ENCODE results near the gene CACNA1C.

Gene CACNA1C

DNA sequence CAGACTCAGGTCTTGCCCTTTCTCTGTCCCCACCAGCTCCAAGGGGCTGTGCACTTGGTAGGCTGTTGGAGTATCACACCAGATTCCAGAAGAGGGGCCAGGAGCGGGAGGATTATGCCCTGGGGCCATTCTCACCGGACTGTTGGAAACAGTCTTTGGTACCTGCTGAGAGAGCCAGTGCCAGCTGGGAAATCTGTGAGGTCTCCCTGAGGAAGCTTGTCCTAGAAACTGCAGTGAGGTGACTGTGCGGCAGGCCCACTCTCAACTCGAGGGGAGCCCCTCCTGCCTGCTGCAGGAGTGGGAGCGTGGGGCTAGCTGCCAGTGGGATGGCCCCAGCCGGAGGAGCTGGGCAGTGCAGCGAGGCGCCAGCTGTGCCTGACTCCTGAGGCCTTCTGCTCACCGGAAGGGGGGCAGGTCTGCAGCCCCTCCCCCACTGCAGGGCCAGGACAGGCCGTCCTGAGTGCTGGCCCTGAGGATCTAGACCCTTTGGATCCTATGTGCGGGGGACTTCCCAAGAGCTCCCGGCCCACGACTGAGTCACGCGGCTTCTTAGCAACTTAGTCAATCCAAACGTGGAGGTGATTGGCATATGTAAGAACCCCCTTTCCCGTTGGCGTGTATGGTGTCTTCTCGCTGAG, 295.2 kb downstream of the CACNA1C start:
- in situ Hi-C loops (cut with HindIII; ENCODE audit: low sequenced_read_pairs), result no loop called here

DNA sequence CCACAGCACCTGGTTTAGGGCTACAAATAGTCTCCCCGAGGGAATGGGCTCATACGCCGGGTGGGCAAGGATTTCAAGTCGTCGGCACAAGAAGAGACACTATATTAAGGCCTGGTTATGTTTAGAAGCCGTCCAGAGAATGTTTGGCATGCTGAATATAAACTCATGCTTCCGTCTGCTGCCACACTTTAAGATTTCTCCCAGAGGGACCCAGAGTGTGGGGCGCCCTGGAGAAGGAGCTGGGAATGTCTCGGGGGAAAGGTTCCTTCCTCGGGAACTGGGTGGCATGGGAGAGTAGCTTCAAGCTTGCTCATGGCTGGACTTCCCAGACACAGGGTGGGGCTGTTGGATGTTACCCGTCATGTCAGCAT, 295.7 kb downstream of the CACNA1C start:
- in situ Hi-C loops (cut with HindIII; ENCODE audit: low sequenced_read_pairs), result no loop called here

DNA sequence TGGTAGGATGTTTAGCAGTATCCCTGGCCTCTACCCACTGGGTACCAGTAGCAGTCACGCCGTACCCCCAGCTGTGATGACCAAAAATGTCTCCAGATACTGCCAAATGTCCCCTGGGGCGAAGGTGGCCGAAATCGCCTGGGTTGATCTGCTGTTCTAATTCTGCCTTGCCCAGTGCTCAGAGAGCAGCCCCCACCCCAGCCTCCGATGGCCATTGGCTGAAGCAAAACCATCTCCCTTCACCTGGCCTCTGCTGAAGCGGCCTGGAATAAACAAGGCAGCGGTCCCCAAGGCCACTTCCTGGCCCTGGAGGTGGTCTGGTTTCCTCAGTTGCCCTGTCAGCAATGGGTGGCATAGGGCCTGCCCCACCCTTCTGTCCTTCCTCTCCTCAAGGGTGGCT, 298.4 kb downstream of the CACNA1C start:
- in situ Hi-C loops (cut with HindIII; ENCODE audit: low sequenced_read_pairs), result no loop called here

DNA sequence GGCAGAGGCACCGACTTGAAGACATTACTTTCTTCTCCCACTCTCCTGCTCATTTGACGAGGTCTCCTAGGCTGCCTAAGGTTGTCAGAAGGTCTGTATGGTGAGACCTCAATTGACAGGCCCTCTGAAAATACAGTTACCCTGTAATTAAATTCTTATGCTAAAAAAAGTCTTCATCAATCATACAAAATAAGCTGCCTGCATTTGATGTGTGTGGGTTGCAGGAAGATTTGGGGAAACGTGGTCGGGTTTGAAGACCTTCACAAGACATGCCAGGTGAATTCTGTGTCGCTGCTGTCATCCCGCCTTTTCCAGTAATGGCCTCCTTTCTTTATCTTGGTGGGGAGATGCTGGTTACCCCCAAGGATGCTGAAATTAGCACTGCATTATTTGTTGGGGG, 299.4 kb downstream of the CACNA1C start:
- in situ Hi-C loops (cut with HindIII; ENCODE audit: low sequenced_read_pairs), result no loop called here

DNA sequence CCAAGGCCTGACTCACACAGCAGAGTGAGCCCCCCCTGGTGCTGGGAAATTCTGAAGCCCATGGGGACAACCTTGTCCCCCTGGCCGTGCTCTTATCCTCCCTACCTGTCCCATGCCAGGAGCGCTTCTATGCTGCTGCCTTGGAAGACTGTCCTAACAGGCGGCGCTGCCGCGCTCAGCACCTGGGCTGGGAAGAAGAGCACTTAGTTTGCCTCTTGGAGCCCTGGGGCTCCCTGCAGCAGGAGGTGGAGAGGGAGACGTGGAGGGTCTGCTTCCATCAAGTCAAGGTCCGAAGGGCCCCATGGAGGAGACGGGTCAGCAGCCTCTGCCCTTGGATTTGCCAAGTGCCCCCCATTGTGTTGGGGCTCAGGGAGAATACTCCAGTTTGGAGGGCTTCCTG, 300.5 kb downstream of the CACNA1C start:
- in situ Hi-C loops (cut with HindIII; ENCODE audit: low sequenced_read_pairs), result no loop called here

DNA sequence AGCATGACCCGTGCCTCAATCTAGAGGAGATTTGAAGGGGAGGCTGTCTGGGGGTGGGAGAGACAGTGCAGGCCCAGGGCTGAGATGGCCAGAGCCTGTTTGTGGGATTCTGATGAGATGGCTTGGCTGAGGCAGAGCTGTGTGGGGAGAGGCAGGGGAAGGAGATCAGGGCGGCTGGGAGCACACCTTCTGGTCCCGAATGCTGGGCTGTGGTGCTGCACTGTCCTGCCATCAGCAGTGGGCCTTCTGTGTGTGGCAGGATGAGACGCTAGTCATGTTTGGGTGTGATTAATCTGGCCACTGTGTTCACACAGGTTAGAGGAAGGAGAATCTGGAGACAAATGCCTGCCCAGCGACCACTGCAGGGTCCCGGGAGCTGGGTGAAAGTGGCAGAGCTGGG, 300.9 kb downstream of the CACNA1C start:
- in situ Hi-C loops (cut with HindIII; ENCODE audit: low sequenced_read_pairs), result no loop called here

DNA sequence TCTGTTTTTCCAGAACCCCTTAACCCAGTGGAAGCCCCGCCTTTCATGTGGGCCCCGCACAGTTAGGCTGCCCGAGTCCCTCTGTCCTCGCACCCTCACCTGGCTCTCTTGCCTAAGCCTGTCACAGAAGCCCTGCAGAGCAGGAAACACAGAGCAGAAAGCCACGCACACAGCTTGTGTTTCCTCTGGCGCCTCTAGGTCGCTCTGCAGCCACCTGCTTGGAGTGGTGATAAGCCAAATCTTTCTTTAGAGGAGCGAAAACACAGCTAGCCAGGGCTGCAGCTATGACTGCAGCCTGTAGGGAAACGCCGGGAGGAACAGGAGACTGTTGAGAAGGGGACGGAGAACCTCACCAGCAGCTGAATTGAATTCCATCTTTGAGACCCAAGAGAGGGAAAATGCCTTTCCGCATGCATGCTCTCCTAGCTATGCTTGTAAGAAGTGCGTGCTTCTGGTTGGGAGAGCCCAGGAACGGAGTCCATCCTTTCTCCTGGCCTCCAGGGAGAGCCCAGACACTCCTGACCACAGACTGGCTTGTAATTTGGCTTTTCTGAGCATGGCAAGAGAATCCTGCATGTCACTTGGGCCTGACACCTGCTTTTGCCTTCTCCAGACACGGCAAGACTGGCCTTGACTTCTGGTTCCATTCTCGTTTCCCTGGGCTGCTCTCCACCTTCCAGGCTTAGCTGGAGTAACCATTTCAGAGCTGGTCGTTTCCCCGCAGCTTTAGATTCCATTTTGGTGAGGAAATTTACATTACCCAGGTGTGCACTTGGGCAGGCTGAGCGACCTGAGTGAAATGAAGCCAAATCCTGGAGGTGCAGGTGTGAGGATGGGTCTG, 301.6 kb downstream of the CACNA1C start:
- in situ Hi-C loops (cut with HindIII; ENCODE audit: low sequenced_read_pairs), result no loop called here

DNA sequence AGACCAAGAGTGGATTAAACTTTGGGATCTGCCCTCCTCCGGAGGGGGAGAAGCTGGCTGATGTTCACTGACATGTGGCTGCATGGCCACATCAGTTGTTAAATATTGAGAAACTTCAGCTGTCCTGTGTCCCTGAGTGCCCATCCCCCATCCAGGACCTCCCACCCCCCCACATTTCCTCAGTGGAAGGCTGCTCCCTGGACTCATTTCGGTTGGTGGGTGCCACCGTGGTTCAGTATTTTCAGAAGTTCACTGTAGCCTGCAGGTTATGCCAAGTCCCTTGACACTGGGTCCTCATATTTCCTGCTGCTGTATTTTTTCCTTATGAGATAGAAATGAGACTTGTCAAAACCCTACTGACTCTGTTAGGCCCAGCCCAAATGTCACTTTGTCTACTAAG, 302.4 kb downstream of the CACNA1C start:
- in situ Hi-C loops (cut with HindIII; ENCODE audit: low sequenced_read_pairs), result no loop called here

DNA sequence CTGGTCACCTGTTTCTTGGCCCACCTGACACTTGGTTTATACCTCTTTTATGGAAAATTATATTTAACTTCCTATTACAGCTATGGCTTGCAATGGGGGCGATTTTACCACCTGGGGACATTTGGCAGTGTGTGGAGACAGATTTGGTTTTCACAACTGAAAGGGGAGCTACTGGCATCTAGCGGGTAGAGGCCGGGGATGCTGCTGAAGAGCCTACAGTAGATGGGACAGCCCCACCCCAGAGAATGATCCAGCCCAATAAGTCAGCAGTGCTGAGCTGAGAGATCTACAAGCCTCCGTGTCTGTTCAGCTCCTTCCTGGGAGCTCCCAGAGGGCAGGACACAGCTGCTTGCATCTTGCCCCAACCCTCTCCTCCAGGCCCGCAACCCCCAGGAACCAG, 302.8 kb downstream of the CACNA1C start:
- in situ Hi-C loops (cut with HindIII; ENCODE audit: low sequenced_read_pairs), result no loop called here

DNA sequence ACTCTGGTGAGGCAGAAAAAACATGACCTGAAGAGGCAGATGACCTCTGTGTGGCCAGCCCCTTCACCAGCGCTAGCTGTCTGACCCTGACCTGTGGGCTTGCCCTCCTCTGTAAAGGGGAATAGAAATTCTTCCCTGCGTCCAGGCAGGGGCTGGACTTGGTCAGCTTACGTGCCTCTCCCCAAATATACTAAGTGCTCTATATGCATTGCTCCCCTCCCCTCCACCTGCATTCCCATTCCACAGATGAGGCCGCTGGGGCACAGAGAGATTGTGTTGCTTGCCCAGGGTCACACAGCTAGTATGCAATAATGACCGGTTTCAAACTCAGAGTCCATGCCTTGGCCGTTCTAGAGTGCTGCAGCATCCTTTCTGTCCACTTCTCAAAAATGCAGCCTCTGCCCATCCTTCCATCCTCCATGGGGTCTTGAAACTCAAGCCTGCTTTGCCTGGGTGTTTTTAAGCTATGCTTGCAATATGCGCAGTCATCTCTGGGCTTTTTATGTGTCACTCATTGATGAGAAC, 303.9 kb downstream of the CACNA1C start:
- in situ Hi-C loops (cut with HindIII; ENCODE audit: low sequenced_read_pairs), result no loop called here

DNA sequence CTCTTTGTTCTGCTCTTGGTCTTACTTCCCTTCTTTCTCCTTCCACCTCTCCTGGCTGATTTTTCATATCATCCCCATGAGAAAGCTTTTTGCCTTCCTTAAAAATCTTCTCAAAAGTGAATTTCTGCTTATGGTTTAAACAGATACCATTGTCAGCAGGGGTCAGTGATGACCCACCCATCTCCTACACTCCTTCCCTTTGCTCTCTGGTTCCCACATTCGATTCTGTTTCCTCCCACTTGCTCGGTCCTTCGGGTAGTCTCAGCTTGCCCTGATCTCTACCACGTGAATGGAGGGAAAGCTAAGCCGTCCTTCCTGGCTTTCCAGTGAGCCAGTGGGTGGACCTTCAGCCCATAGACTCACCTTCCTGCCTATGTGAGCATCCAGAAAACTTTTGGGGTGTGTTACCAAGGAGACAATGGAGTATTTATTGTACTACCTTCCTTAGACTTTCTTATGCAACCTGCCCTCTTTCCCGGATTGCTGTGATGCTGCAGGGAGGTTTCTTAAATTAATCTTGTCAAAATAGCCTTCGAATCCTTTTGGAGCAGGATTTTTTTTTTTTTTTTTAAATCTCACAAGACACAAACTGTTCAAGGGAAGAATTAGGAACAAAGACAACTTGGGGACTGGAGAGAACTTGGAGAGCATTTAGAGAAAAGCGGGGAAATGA, 306.3 kb downstream of the CACNA1C start:
- in situ Hi-C loops (cut with HindIII; ENCODE audit: low sequenced_read_pairs), result no loop called here

DNA sequence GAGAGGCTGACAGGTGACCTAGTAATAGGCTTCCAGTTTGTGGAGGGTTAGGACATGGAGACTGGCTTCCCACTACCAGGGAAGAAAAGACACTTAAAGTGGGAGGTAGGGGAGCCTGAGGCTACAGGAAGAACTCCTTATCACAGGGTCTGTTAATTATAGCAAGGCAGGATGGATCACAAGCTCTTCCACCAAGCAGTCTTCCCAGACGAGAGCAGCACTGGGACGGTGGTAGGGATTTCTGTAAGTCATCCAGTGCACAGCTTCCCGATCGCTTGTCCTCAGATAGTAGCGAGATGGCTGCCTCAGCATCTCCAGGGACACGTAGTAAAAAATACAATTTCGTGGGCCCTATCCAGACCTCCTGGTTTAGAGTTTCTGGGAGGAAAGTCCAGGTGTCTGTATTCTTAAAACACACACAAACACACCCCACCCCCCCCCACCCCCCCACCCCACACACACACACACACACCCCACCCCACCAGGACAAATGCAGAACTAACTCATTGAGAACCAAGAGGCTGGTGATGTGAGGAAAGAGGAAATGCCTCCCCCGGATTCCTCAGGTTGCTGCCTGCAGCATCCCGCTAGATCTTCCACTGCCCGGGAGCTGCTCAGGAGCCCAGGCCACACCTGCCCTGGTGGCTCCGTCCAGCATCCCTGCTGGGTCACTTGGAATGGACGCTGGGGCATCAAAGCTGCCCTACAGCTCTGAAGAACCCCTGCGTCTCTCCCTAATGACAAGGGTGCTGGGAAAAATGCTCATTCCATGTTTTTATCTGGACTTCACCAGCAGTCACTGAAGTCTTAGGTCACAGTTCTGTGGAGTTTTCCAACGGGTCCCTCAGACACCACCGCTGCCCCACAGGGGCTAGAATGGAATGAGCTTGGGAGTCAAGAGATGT, 307.2 kb downstream of the CACNA1C start:
- in situ Hi-C loops (cut with HindIII; ENCODE audit: low sequenced_read_pairs), result no loop called here

DNA sequence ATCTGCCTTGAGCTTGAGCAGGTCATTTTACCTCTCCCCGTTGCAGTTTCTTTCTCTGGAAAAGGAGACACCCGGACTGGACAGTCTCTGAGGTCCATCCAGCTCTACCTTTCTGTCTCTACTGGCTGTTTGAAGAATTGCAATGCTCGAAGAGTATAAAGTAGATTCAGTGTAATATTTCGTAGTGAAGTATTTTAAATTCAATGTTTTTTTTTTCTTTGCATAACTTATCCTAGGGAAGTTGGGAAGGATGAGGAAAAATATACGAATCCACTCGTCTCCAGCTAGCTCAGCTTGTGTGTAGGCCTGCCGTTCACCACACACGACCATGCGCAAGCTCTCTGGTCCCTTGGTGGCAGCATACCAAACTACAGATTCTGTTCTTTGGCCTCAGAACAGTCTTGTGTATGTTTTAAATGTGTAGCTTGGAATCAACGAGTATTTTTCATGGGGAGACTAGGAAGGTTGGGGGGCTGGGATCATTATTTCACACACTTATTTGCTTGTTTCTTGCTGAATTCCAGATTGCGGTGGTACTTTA, 307.9 kb downstream of the CACNA1C start:
- in situ Hi-C loops (cut with HindIII; ENCODE audit: low sequenced_read_pairs), result no loop called here

DNA sequence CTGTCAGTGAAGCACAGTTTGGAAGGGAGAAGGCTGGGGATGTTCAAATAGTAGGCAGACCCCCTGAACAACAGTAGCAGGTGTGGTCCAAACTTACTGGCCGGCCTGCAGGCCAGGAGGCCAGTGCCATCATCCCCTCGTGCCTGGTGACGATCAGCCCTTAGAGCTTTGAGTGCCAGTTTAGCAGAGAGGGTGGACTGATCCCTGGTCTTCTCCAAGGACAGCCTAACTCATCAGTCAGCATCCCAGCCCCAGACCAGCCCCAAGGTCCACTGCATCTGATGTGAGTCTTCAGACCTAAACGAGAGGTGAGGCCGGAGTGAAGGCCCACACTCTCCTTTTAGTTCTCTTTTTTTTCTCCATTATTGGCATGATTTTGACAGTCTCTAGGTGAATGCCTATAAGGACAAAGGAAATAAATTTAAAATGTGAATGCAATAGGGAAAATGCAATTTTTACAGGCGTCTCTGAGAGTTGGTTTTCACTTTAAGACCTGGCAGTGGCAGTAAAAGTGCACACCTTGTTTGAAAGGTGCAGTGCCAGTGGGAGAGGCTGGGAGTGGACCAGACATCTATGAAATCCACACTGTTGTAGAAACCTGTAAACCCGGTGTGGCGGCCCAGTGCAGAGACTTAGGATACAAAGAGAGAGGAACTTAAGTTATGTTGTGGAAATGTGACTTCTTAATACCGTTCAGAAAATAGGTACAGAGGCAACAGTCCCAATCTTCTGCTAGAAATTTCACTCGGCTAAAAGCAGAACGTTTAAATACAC, 311.2 kb downstream of the CACNA1C start:
- in situ Hi-C loops (cut with HindIII; ENCODE audit: low sequenced_read_pairs), result no loop called here

DNA sequence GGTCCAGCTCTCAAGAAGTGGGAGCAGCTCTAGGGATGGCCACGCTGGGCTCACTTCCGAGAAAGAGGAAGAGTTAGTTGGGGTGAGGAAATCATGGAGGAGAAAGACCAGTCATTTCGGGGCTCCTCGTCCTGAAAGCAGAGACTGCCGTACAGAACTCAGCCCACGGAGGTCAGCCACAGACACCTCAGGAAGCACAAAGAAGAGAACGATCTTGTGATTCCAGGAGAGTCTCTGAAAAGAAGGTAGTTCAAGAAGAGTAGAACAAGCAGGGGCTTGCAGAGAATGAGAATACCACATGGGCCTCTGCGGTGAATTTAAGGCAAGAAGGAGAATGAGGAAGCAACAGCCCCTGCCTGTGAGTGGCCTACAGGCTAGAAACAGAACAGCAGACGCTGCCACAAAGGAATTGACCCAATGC, 311.9 kb downstream of the CACNA1C start:
- in situ Hi-C loops (cut with HindIII; ENCODE audit: low sequenced_read_pairs), result no loop called here

DNA sequence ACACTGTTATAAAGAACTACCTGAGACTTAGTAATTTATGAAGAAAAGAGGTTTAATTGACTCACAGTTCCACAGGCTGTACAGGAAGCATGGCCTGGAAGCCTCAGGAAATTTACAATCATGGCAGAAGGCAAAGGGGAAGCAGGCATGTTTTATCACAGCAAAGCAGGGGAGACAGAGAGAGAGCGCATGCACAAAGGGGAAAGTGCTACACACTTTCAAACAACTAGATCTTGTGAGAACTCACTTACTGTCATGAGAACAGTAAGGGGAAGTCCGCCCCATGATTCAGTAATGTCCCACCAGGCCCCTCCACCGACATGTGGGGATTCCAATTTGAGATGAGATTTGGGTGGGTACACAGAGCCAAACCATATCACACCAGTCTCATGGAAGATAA, 313.9 kb downstream of the CACNA1C start:
- in situ Hi-C loops (cut with HindIII; ENCODE audit: low sequenced_read_pairs), result no loop called here

DNA sequence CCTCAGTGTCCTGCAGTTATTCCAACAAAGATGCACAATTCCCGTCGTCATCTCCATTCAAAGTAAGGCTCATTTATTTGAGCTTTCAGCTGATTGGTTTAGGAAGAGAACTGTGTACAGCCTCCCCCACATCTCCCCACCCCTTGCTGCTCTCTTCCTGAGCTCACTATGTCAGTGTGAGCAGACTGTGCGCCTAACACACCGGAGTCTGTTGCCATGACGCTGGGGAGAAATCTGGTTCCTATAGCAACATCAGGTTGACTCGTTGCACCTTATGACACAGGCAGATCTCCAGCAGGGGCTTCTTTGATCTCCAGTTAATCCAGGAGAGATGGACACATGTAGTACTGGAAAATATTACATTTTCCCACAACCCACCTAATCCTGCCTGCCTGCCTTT, 319.4 kb downstream of the CACNA1C start:
- in situ Hi-C loops (cut with HindIII; ENCODE audit: low sequenced_read_pairs), result no loop called here

DNA sequence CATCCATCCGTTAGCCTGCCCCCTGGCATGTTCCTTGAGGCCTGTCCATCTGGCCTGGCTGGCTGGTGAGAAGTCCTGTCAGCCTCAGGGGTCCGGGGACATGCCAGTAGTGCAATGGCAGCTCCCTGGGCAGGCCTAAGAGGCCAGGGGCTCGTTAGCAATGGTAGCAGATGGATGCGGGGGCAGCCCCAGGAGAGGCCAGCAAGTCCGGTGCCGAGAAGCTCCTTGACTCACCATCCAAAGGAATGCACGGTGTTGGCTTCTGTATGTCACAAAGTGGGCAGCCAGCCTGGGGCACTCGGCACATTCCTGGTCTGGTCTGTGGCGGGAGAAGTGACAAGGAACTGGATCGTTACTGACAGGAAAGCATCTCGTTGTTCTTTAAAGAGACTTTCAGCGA, 319.9 kb downstream of the CACNA1C start:
- in situ Hi-C loops (cut with HindIII; ENCODE audit: low sequenced_read_pairs), result no loop called here

DNA sequence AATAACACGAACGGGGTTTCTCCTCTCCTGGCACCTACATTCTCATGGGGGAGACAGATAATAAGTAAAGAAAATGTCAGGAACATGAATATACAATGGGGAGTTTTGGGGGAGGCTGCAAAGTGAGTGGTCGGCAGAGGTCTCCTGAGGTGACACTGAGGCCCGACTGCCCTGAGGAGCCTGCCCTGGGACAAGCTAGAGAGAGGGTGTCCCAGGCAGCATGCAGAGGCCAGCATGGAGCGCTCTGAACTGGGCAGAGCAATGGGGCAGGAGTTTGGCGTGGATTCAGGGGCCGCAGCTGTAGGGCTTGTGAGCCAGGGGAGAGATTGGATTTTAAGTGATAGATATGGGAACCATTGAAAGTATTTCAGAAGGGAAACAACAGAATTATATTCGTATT, 320.5 kb downstream of the CACNA1C start:
- in situ Hi-C loops (cut with HindIII; ENCODE audit: low sequenced_read_pairs), result no loop called here
